SH-SY5Y (cell line): ENCODE results near the gene SHISA9.

Source experiments
- GATA2 ChIP-seq: IDR thresholded peaks from 2 replicates; pipeline ENCODE4 v1.6.1; 2011; ENCODE audit warnings: mild to moderate bottlenecking, low read depth, low read length
- GATA3 ChIP-seq: IDR thresholded peaks from 2 replicates; pipeline ENCODE4 v1.6.1; 2011; ENCODE audit warnings: low read depth, mild to moderate bottlenecking, low read length, moderate library complexity

The SHISA9 gene

DNA sequence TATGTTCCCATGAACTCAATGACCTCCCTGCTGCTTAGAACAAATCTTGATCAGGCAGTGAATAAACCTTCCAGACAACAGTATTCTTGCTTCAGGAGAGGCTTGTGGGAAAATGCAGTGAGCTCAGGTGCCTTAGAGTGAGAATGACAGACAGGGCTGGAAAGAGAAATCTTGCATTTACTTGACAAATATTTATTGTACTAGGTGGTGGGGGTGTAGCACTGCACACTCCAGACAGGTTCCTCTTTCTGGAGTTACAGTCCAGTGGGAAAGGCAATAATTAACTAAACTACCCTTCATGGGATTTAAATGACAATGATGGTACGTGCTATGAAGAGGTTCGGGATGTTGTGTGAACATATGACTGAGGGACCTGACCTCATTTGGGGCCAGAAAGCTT, 182.9 kb downstream of the SHISA9 start:
- TF ChIP-seq GATA2 = no peak
- no peak for TF ChIP-seq GATA3

DNA sequence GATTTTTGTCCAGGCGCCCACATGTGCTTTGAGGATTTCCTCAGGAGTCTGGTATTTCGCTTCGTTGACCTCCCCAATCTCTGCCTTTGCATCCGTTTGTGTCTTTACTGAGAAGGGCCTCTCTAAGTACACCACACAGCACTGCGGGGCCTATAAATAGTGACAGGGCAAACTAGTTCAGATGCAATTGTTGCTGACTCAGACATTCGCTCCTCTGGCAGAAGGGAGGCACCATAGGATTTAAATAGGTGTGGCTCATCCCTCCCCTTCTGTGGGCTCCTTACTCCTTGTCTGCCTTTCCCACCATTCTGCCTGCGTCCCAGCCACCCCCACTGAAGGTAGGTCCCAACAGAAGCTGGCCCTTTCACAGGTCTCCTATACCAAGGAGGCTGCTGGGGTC, 192.3 kb downstream of the SHISA9 start:
- TF ChIP-seq GATA3 (no peak), GATA2 (no peak)

DNA sequence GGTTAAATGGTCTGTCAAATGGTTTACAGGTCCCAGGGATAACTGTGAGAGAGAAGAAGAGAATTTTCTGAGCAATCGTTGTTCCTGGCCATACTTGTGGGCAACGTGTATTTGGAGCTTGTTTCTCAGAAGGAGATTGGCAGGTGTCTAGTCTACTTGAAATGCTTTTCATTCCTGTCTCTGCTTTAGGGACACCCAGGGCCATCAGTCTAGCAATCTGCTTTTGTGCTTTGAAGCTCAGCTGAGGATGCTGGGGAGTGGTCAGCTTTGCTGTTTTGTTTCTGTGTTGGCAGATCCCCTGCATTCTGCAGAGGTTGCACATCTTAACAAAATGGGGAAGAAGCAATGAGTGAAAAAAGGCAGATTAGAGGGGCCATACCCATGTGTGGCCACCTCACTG, 193.7 kb downstream of the SHISA9 start:
- no peak for TF ChIP-seq GATA2
- TF ChIP-seq GATA3 = no peak

DNA sequence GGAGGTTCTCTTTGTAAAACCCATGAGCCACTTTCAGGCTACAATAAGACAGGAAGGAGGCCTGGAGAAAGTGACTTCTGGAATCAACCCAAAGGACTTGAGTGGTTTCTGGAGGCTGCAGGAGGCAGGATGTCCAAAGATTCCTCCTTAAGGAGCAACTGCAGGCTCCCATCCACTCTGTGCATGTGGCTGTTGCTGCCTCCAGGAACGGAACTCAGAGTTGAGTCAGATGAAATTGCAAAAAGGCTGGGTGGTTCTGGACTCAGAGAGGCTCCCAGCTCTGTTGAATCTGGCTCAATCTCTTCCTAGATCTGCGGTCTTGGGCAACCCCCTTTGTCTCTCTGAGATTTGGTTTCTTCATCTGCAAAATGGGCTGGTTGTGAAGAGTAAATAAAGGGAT, 197.1 kb downstream of the SHISA9 start:
- TF ChIP-seq GATA3 (no peak), GATA2 (no peak)

DNA sequence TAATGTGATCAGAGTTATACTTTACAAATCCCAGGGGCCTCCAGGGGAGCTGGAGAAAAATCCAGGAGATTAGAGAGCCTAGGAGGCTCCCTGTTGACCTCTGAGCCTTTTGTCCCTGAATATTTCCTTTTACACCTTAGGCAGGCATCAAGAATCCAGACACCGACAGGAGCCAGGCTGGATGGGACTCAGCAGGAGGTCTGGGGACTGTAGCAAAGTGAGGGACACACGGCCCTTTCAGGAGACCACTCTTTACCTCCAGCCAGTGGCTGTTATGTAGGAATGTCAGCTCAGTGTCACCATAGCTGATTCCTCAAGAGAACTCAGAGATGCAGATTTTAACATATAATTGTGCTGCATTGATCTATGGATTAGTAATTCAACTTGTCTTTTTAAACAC, 198.4 kb downstream of the SHISA9 start:
- no peak for TF ChIP-seq GATA2
- no peak for TF ChIP-seq GATA3

DNA sequence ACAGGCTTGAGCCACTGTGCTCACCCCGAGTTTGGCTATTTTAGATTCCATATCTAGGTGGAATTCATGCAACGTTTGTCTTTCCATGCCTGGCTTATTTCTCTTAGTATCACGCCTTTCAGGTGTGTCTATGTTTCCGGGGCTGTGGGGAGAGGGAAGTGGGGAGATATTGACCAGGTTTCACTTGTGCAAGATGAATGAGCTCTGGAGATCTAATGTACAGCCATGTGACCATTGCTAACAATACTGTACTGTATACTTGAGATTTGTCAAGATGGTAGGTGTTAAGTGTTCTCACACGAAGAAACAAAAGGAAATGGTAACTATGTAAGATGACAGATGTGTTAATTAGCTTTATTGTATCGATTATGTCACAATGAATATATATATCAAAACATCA, 199.6 kb downstream of the SHISA9 start:
- no peak for TF ChIP-seq GATA3
- TF ChIP-seq GATA2 = no peak

DNA sequence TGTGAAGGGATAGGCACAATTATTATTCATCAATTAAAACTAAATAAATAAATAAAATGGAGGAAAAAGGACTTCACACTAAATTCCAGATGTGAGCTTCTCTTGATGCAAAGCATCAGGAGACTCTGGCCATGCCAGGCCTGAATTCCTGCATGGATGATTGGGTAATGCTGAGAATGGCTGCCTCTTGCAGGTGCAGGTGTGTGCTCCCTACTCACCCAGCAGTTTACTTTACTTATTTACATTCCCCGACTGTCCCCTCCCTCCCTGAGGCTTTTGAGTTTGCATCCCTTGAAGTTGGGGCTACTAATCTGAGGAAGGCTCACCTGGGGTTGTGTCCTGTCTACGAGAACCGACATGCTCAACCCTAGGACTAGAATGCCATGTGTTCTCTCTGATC, 200.4 kb downstream of the SHISA9 start:
- no peak for TF ChIP-seq GATA3
- TF ChIP-seq GATA2 = no peak

DNA sequence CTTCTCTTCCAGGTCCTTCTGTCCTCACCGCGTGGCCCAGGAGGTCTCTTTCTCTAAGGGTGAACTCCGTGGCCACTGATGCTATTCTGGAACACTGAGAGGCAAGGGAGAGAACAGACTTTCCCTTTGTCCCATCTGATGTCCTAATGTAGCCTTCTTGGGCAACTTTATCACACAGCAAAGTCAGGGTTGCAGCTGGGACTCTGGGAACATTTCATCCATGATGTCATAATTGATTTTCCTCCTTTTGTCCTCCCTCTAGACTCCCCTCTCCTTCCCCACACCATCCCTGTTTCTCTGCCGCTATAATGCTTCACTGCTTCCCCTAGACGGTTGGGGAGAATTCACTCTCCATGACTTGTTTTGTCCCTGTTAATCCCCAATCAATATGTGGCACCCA, 201.0 kb downstream of the SHISA9 start:
- no peak for TF ChIP-seq GATA2
- TF ChIP-seq GATA3 = no peak

DNA sequence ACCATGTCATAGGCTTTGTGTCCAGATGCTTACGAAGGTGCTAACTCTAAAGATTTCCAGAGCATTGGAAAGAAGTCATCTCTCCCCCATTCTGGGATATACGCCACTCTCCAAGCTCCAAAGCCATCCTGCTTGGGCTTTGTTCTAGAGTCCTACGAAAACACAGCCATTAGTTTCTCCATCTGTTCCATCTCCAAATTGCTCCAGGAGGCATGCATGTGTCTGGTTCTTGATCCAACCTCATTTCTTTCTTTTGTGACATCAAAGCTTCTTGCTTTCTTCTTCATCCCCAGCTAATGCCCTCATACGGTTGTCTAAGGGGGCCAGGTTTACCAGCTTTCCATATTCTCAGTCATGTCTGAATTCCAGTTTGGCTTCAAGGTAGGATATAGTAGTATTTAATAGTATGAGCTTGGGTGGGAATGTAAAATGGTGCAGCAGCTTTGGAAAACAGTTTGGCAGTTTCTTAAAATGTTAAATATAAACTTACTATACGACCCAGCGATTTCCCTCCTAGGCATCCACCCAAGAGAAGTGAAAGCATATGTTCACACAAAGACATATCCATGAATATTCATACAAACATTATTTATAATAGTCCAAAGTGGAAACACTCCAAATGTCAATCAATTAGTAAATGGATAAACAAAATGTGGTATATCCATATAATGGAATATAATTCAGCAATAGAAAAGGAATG, 202.6 kb downstream of the SHISA9 start:
- TF ChIP-seq GATA2 = no peak
- no peak for TF ChIP-seq GATA3

DNA sequence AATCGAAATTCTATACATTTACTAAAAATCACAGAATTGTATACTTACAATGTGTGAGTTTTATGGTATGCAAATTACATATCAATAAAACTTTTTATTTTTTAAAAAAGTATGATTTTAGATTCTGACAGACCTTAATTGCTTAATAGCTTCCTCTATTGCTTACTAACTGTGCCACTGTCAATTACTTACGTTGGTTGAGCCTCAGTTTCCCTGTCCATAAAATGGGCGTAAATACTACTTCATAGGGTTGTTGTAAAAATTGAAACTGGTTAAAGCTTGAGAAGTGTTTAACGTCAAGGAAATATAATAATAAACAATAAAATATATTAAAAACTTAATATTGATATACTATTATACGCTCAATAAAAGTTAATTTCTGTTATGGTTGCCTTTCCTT, 203.4 kb downstream of the SHISA9 start:
- TF ChIP-seq GATA2 (no peak), GATA3 (no peak)

DNA sequence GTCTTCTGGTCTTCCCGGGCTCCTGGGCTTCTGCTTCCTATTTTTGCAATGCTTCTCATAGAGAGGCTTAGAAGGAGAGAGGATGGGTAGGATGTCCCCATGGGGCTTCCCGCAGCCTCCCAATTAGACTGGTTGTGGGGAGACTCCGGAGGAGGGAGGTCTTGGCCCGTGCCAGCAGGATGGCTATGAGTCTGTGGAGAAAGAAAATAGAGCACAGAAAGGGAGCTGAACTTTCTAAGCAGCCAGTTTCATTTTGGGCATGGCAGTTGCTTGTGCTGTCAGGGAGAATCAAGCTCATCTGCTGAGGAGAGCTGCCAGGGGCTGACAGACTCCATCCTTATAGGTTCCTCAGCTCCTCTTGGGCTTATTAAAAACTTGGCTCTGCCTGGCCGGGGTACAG, 204.0 kb downstream of the SHISA9 start:
- no peak for TF ChIP-seq GATA2
- no peak for TF ChIP-seq GATA3

DNA sequence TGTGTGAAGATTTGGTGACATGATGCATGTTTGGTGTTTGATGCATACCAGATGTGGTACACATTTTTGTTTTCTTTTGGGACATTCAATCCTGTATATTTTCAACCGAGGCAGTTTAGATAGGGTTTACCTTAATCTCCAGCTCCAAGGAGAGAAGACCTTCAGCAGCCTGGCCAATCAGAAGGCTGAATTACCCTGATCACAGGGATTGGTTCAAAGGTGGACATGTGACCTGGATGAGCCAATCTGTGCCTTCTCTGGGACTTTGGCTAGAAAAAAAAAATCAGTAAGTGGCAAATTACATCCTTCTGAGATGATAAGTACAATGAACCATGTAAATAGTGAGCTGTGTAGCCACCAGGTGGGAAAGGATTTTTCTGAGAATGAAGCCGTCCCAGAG, 205.1 kb downstream of the SHISA9 start:
- TF ChIP-seq GATA3 (no peak), GATA2 (no peak)

DNA sequence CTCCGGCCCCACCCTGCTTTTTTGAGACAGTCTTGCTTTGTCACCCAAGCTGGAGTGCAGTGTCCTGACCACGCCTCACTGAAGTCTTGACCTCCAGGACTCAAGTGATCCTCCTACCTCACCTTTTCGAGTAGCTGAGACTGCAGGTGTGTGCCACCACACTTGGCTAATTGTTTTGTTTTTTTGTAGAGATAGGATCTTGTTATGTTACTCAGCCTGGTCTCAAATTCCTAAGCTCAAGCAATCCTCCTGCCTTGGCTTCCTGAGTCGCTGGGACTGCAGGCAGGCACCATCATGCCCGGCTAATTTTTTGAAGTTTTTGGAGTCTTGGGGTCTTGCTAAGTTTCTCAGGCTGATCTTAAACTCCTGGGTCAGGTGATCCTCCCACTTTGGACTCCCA, 206.7 kb downstream of the SHISA9 start:
- no peak for TF ChIP-seq GATA2
- no peak for TF ChIP-seq GATA3

DNA sequence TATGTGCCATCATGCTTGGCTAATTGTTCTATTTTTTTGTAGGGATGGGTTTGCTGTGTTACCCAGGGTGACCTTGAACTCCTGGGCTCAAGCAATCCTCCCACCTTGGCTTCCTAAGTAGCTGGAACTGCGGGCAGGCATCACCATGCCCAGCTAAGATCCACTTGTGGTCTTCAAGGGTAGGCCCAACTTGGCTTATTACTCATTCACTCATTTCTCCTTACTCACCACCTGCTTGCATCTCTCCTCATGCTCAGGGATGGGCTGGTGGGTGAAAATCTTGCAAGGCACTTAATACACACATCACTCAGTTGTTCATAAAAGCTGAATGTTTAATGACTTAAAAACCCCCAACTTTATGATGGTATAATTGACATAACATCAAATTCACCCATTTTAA, 207.8 kb downstream of the SHISA9 start:
- TF ChIP-seq GATA2 (no peak), GATA3 (no peak)

DNA sequence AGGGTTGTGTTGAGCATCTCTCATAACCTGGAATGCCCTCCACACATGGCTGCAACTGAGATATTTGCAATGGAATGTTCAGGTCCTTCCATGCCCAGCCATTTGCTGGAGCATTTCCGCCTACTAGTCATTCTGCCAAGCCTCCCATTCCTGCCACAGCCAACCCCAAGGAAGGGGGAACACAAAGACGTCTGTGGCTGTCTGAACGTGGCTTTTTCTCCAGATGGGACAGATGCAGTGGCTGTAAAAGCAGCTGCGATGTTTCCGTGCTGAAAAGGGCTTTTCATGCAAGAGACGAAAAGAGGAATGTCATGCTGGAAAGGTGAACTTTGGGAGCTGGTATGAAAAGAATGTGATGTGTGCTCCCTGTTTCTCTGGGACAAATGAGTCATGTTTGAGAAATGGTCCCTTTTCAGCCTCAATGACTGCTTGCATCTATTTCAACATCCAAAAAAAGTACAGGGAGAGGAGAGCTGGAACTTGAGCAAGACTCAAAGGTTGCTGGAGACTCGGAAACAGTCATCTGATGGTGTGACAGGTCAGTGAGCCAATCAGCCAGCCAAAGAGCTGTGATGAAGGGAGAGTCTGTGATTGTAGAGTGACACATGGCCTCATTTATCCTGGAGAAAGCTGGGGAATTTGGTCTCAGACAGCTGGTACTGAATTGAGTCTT, 208.9 kb downstream of the SHISA9 start:
- TF ChIP-seq GATA3 (no peak), GATA2 (no peak)
